K562 (cell line): Measurements from ENCODE around the gene GGTLC1. TPM values are rescaled to one million over a fixed set of nuclear protein-coding genes. Genes with fewer than 3 reads are reported as not detected.
A peak's percentile ranks its signal among the peaks of the same experiment; 100 is the strongest.

Experiments
- ATAC-seq: fragments of 200-7000 bp; cut with Tn5 transposase; 3 replicates; pipeline ENCODE4 v1.9.1; 2020; ENCODE audit warnings: moderate library complexity
- BruUV-seq: library from RNA; stranded (reverse); fragments of 400-500 nt; replicated peaks from 2 replicates; lab custom pipeline; 2021; lab: Mats Ljungman, UMichigan
- CTCF ChIA-PET: fragments of 300-600 bp; formaldehyde crosslinking; extraction: SDS; loops from one replicate; lab custom pipeline; 2021; ENCODE audit warnings: low intra/inter-chr PET ratio; lab: Yijun Ruan, JAX
- POLR2A ChIA-PET: fragments of 300-600, 350-650 bp; sonication (Branson Sonifier 250); formaldehyde crosslinking; extraction: SDS; loops from one replicate; lab custom pipeline; 2021; ENCODE audit warnings: antibody characterized with exemption, inconsistent platforms; lab: Yijun Ruan, JAX
- DNase-seq, 4 experiments: peaks; one replicate each; pipeline versions ENCODE4 v3.0.0 to v3.0.0-alpha.2; 2011 to 2018; ENCODE audit warnings: low spot score in 3 of 4, mixed read lengths in 3 of 4; ENCODE audit errors: extremely low read depth in 1 of 4
- FAIRE-seq: peaks from 2 replicates; lab custom pipeline; 2011; peaks lifted over from hg19 to GRCh38; lab: Jason Lieb, UNC
- H2AFZ ChIP-seq: 2 replicates; pipeline ENCODE4 v1.6.0; 2011; ENCODE audit warnings: low read depth, low read length, control low read depth, inconsistent platforms
- H3K27ac ChIP-seq: fragments of 200-600 bp; 3 replicates; pipeline ENCODE4 v1.8.0; 2011; ENCODE audit warnings: low read depth, mild to moderate bottlenecking, control low read depth, inconsistent platforms, low read length, moderate library complexity, mixed read lengths; ENCODE audit errors: extremely low read depth
- H3K27me3 ChIP-seq, 2 experiments: fragments of 300-600 bp in 1 of 2; 2 replicates in 1 of 2; 3 replicates in 1 of 2; pipeline versions ENCODE4 v1.6.0 to v1.8.0; 2011; ENCODE audit warnings: inconsistent platforms in 2 of 2, low read length in 2 of 2, mild to moderate bottlenecking in 1 of 2, mixed read lengths in 1 of 2, moderate library complexity in 1 of 2; ENCODE audit not compliant: control insufficient read depth in 2 of 2, insufficient read depth in 2 of 2
- H3K36me3 ChIP-seq: fragments of 300-600 bp; 3 replicates; pipeline ENCODE4 v1.8.0; 2011; ENCODE audit warnings: mild to moderate bottlenecking, low read length, inconsistent platforms; ENCODE audit not compliant: control insufficient read depth, insufficient read depth
- H3K4me1 ChIP-seq, 2 experiments: fragments of 200-600 bp in 1 of 2; replicated peaks in 1 of 2; 2 replicates in 1 of 2; 3 replicates in 1 of 2; pipeline versions ENCODE4 v1.5.1 to v1.8.0; 2011; ENCODE audit warnings: inconsistent platforms in 2 of 2, low read length in 2 of 2, mild to moderate bottlenecking in 1 of 2, mixed read lengths in 1 of 2, moderate library complexity in 1 of 2; ENCODE audit not compliant: control insufficient read depth in 2 of 2, insufficient read depth in 2 of 2
- H3K4me2 ChIP-seq: 2 replicates; pipeline ENCODE4 v1.6.1; 2011; ENCODE audit warnings: low read length, control low read depth, inconsistent platforms, mixed read lengths; ENCODE audit not compliant: insufficient read depth
- H3K4me3 ChIP-seq: fragments of 200-600 bp; sonication (generic), shearing (Covaris generic); 2 replicates; pipeline ENCODE4 v1.5.1; 2016; ENCODE audit warnings: control low read depth, inconsistent platforms
- H3K79me2 ChIP-seq: fragments of 200-600 bp; 3 replicates; pipeline ENCODE4 v1.8.0; 2011; ENCODE audit warnings: low read length, inconsistent platforms; ENCODE audit not compliant: control insufficient read depth, insufficient read depth
- H3K9ac ChIP-seq, 2 experiments: 2 replicates each; pipeline versions ENCODE4 v1.6.0 to v1.6.1; 2011; ENCODE audit warnings: low read depth in 2 of 2, low read length in 2 of 2, control low read depth in 1 of 2, inconsistent platforms in 1 of 2, mild to moderate bottlenecking in 1 of 2, mixed read lengths in 1 of 2; ENCODE audit not compliant: insufficient read depth in 1 of 2
- H3K9me1 ChIP-seq: one replicate; pipeline ENCODE4 v1.6.0; 2011; ENCODE audit warnings: inconsistent platforms, mild to moderate bottlenecking, low read length, moderate library complexity; ENCODE audit not compliant: control insufficient read depth, insufficient read depth
- H3K9me3 ChIP-seq: replicated peaks from 2 replicates; pipeline ENCODE4 v1.5.1; 2011; ENCODE audit warnings: low read depth, low read length, inconsistent platforms; ENCODE audit not compliant: control insufficient read depth, insufficient read depth
- H4K20me1 ChIP-seq: replicated peaks from 2 replicates; pipeline ENCODE4 v1.6.1; 2011; ENCODE audit warnings: low read length, inconsistent platforms, mixed read lengths; ENCODE audit not compliant: control insufficient read depth, insufficient read depth
- ATF3 ChIP-seq, 2 experiments: fragments of 450-650 bp in 1 of 2; sonication (generic) in 1 of 2; formaldehyde crosslinking in 1 of 2; IDR thresholded peaks in 1 of 2; conservative IDR thresholded peaks in 1 of 2; 2 replicates each; pipeline versions ENCODE4 v1.6.1 to v1.8.1; 2016 to 2023; ENCODE audit warnings: mild to moderate bottlenecking in 2 of 2, moderate library complexity in 2 of 2, inconsistent platforms in 1 of 2, missing genetic modification reagents in 1 of 2
- TAF15 ChIP-seq: fragments of 200-400 bp; formaldehyde crosslinking; IDR thresholded peaks from 2 replicates; pipeline ENCODE4 v1.6.1; 2017; ENCODE audit warnings: mild to moderate bottlenecking, low read depth, low read length, moderate library complexity
- TFE3 ChIP-seq: fragments of 450-650 bp; formaldehyde crosslinking; IDR thresholded peaks from 2 replicates; pipeline ENCODE4 v1.4.0; 2020; ENCODE audit warnings: mild to moderate bottlenecking, mixed read lengths
- ZNF384 ChIP-seq: IDR thresholded peaks from 2 replicates; pipeline ENCODE4 v1.6.1; 2012; ENCODE audit warnings: low read depth, low read length, improper control_type of control experiment
- ZNF79 ChIP-seq: fragments of 250-450 bp; sonication (Bioruptor Pico); IDR thresholded peaks from 2 replicates; pipeline ENCODE4 v1.4.0; 2020; ENCODE audit warnings: low read depth, mild to moderate bottlenecking, moderate library complexity
- WGBS: fragments of 100-300 bp; shearing (Covaris generic); methylation state at CpG from one replicate; pipeline ENCODE4 v1.1.6; 2016; ENCODE audit warnings: low coverage, mixed read lengths; ENCODE audit not compliant: insufficient coverage; ENCODE audit errors: missing lambda C conversion rate; 5-methylcytosine and 5-hydroxymethylcytosine counted together
- in situ Hi-C: fragments of 300-500 bp; cut with MboI; formaldehyde crosslinking; loops from 4 replicates; pipeline ENCODE4 v1.15.0; 2018; ENCODE audit warnings: inconsistent platforms, mixed read lengths
- intact Hi-C: fragments of 100-400 bp; cut with micrococcal nuclease; formaldehyde crosslinking; loops from 2 replicates; pipeline ENCODE4 v1.14.2; 2022
- polyA plus RNA-seq, 8 experiments: library from polyadenylated mRNA; depleted of rRNA in 4 of 8; stranded (reverse) in 5 of 8; unstranded in 3 of 8; fragments of >200 nt; fragmentation: Nextera tagmentation in 2 of 8; fragmentation: Illumina TruSeq in 1 of 8; extraction: Ambion mirVana in 2 of 8; extraction: Trizol in 1 of 8; gene quantifications; 2 replicates each; pipeline versions ENCODE4 v1.2.1 to v1.2.3, GENCODE V29; 2011 to 2014; ENCODE audit warnings: inconsistent platforms in 1 of 8, missing spikeins in 1 of 8
- total RNA-seq, 7 experiments: library from RNA; depleted of rRNA in 6 of 7; stranded (reverse); fragments of >200 nt in 6 of 7; fragmentation: Illumina TruSeq in 2 of 7; extraction: Trizol in 2 of 7; gene quantifications; 2 replicates each; pipeline versions ENCODE4 v1.2.1 to v1.2.3, GENCODE V29; 2011 to 2021; ENCODE audit warnings: low replicate concordance in 1 of 7
- TF ChIP-seq, protein P1 (sequence below): sonication (generic); formaldehyde crosslinking; IDR thresholded peaks from 2 replicates; pipeline ENCODE4 v1.8.0; 2022; ENCODE audit warnings: missing genetic modification reagents, mild to moderate bottlenecking, borderline replicate concordance

Gene GGTLC1
- total and polyA plus RNA-seq, 9 of the 15 experiments (the other 6 are each of a cell fraction or from before 2014, with no cell fraction given) = not detected

DNA sequence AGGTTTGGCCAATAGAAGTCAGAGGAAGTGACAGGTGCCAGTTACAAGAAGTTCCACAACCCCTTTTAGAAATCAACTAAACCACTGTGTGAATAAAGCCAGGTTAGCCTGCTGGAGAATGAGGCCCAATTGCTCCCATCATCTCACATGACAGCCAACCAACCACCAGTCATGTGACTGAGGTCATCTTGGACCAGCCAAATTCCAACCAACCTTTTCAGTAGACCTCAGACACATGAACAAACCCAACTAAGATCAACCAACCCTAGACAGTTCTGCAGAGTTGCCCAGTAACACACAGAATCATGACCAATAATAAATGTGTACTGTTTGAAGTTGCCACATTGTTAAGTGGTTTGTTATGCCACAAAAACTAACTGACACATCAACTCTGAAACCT lies 44.6 kb upstream of the GGTLC1 start:
- no peak overlapping the region for H3K9ac ChIP-seq
- H2AFZ ChIP-seq = no peak overlapping the region
- no peaks in the 10 kb centered on the region for H3K79me2 ChIP-seq
- DNase-seq (no peak), FAIRE-seq (no peak), ATAC-seq (no peak)
- no peaks in the 10 kb centered on the region for H3K9me3 ChIP-seq
- no peaks in the 10 kb centered on the region for H3K4me1 ChIP-seq
- no peak overlapping the region for H3K4me2 ChIP-seq
- POLR2A ChIA-PET = no interaction called here
- CTCF ChIA-PET = no interaction called here
- intact Hi-C loops = no loop called here
- H3K9me1 ChIP-seq = no peaks in the 10 kb centered on the region
- no peak for TF ChIP-seq ZNF384
- peak; percentile 37 for TF ChIP-seq TFE3 (CRISPR knock-in tag)
- TF ChIP-seq, all 486 proteins: peak for 1
- Histone ChIP-seq H3K36me3 (no peaks in the 10 kb centered on the region), H3K27ac (no peak overlapping the region), H3K27me3 (no peaks in the 10 kb centered on the region), H4K20me1 (no peaks in the 10 kb centered on the region), H3K4me3 (no peak overlapping the region)
- in situ Hi-C loops = no loop called here
- BruUV-seq = no TSS peak

DNA sequence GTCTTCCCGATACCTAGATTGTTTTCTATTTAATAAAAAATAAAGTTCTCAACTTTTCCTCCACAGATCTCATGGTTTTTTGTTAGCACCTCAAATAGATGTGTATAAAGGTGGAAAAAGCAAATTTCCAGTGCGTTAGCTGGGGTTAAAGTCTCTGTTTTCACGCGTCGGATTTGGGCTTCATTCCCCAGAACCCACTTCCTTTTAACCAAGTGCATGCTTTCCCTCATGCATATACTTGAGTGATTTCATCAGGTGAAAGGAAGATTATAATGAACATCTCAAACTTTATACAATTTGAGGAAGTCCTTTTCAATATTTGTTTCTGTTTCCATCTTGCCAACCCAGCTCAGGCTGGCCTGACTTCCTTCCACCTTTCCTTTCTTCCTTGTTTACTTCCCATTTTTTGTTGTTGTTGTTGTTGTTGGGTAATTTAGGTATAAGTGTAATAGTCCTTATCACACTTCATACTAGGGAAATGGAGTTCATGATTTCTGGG lies 43.9 kb upstream of the GGTLC1 start:
- Histone ChIP-seq H3K9me3 (no peaks in the 10 kb centered on the region), H3K4me3 (no peak overlapping the region), H3K27ac (no peak overlapping the region), H3K27me3 (no peaks in the 10 kb centered on the region), H3K4me2 (no peak overlapping the region), H3K36me3 (no peaks in the 10 kb centered on the region), H3K9ac (no peak overlapping the region), H4K20me1 (no peaks in the 10 kb centered on the region), H3K4me1 (no peaks in the 10 kb centered on the region), H2AFZ (no peak overlapping the region), H3K9me1 (no peaks in the 10 kb centered on the region), H3K79me2 (no peaks in the 10 kb centered on the region)
- WGBS = 0% methylated on average over 2 of the region's 5 CpGs
- in situ Hi-C loops (no loop called here), intact Hi-C loops (no loop called here)
- TF ChIP-seq, protein P1, sequence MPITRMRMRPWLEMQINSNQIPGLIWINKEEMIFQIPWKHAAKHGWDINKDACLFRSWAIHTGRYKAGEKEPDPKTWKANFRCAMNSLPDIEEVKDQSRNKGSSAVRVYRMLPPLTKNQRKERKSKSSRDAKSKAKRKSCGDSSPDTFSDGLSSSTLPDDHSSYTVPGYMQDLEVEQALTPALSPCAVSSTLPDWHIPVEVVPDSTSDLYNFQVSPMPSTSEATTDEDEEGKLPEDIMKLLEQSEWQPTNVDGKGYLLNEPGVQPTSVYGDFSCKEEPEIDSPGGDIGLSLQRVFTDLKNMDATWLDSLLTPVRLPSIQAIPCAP (CRISPR knock-in tag) = no peak
- TF ChIP-seq TAF15 (no peak), ZNF79 (CRISPR knock-in tag) (no peak), ATF3 (IDR thresholded peaks at IDR 0.05) (no peak), ATF3 (CRISPR knock-in tag; conservative IDR thresholded peaks at IDR 0.05) (no peak)
- POLR2A ChIA-PET = no interaction called here
- FAIRE-seq (no peak), DNase-seq (no peak), ATAC-seq (no peak)
- BruUV-seq = no TSS peak
- CTCF ChIA-PET = no interaction called here
